Adipose tissue (tissue), 3 donors: ENCODE measurements around the gene CEP164. TPM values are rescaled to one million over a fixed set of nuclear protein-coding genes. Genes with fewer than 3 reads are reported as not detected.
"Not testable (repeated sequence)": the region's sequence is repeated elsewhere in the genome, so short reads cannot be mapped to it uniquely, and the experiment has no call there.

Source experiments
- H3K27ac ChIP-seq: one replicate; pipeline ENCODE4 v1.5.1; 2013; ENCODE audit warnings: low read depth, low read length
- WGBS, 3 donors: extraction: QIAGEN DNeasy Blood & Tissue Kit; methylation state at CpG; one replicate each; pipeline ENCODE4 v1.1.7; 2013; 5-methylcytosine and 5-hydroxymethylcytosine counted together
- polyA plus RNA-seq, 3 donors: library from polyadenylated mRNA; stranded (reverse); fragments of 200-250 nt; gene quantifications; one replicate each; pipeline ENCODE4 v1.2.3, GENCODE V29; 2013
- donor health status: healthy with polysubstance abuse.
- donor health status: Bipolar disorder and iron deficiency.
- donor health status: healthy.

CEP164 gene
- polyA plus RNA-seq, 3 donors, result 8.7 to 18.4 (median 9.2) TPM

- 94 to 98% (median 96%) methylated on average over 3 of the region's 3 CpGs for WGBS, 3 donors
Observed at GRCh38 chr11:117385471-117385870, 57.8 kb downstream of the CEP164 start.

GRCh38 chr11:117385906-117386305 is 58.3 kb downstream of the CEP164 start:
- 95 to 97% (median 95%) methylated on average over 9 of the region's 9 CpGs for WGBS, 3 donors
- H3K27ac ChIP-seq, result no peak overlapping the region

More at GRCh38 chr11:117385471-117385870, 57.8 kb downstream of the CEP164 start:
- no peak overlapping the region for H3K27ac ChIP-seq

- WGBS, 3 donors, result 81 to 96% (median 92%) methylated on average over 3 of the region's 3 CpGs
- no peak overlapping the region for H3K27ac ChIP-seq
Observed at GRCh38 chr11:117387992-117388755, 60.5 kb downstream of the CEP164 start.

GRCh38 chr11:117390743-117391142 is 63.1 kb downstream of the CEP164 start:
- no peak overlapping the region for H3K27ac ChIP-seq
- WGBS, 3 donors, result 95 to 97% (median 96%) methylated on average over 8 of the region's 8 CpGs

GRCh38 chr11:117391181-117391580 is 63.5 kb downstream of the CEP164 start:
- WGBS, 3 donors, result 96 to 98% (median 96%) methylated on average over 8 of the region's 8 CpGs
- no peak overlapping the region for H3K27ac ChIP-seq

GRCh38 chr11:117392001-117392690 is 64.5 kb downstream of the CEP164 start:
- 90 to 92% (median 91%) methylated on average over 12 of the region's 12 CpGs for WGBS, 3 donors

GRCh38 chr11:117392979-117393378 is 65.3 kb downstream of the CEP164 start:
- H3K27ac ChIP-seq, result no peak overlapping the region
- 94 to 97% (median 96%) methylated on average over 8 of the region's 8 CpGs for WGBS, 3 donors

More at GRCh38 chr11:117392001-117392690, 64.5 kb downstream of the CEP164 start:
- no peak overlapping the region for H3K27ac ChIP-seq

- 93 to 95% (median 94%) methylated on average over 14 of the region's 14 CpGs for WGBS, 3 donors
- no peak overlapping the region for H3K27ac ChIP-seq
Observed at GRCh38 chr11:117394221-117394925, 66.7 kb downstream of the CEP164 start.

- 85 to 90% (median 87%) methylated on average over 4 of the region's 4 CpGs for WGBS, 3 donors
- H3K27ac ChIP-seq, result no peak overlapping the region
Observed at GRCh38 chr11:117395476-117395875, 67.8 kb downstream of the CEP164 start.

- WGBS, 3 donors, result 97 to 99% (median 98%) methylated on average over 8 of the region's 8 CpGs
- no peak overlapping the region for H3K27ac ChIP-seq
Observed at GRCh38 chr11:117396970-117397369, 69.3 kb downstream of the CEP164 start.

- 96 to 100% (median 100%) methylated on average over 2 of the region's 2 CpGs for WGBS, 3 donors
Observed at GRCh38 chr11:117398618-117399017, 71.0 kb downstream of the CEP164 start.

GRCh38 chr11:117399100-117399840 is 71.6 kb downstream of the CEP164 start:
- 95 to 97% (median 97%) methylated on average over 2 of the region's 2 CpGs for WGBS, 3 donors
- H3K27ac ChIP-seq, result not testable (repeated sequence)

More at GRCh38 chr11:117398618-117399017, 71.0 kb downstream of the CEP164 start:
- H3K27ac ChIP-seq, result not testable (repeated sequence)

GRCh38 chr11:117405898-117406297 is 78.2 kb downstream of the CEP164 start:
- 94 to 100% (median 96%) methylated on average over 2 of the region's 2 CpGs for WGBS, 3 donors

GRCh38 chr11:117407016-117407415 is 79.4 kb downstream of the CEP164 start:
- 94 to 98% (median 98%) methylated on average over 6 of the region's 6 CpGs for WGBS, 3 donors
- H3K27ac ChIP-seq, result no peak overlapping the region

More at GRCh38 chr11:117405898-117406297, 78.2 kb downstream of the CEP164 start:
- not testable (repeated sequence) for H3K27ac ChIP-seq

- WGBS, 3 donors, result 95 to 99% (median 98%) methylated on average over 3 of the region's 3 CpGs
- no peak overlapping the region for H3K27ac ChIP-seq
Observed at GRCh38 chr11:117408356-117408755, 80.7 kb downstream of the CEP164 start.

GRCh38 chr11:117409511-117409910 is 81.9 kb downstream of the CEP164 start:
- 91 to 94% (median 93%) methylated on average over 12 of the region's 12 CpGs for WGBS, 3 donors
- no peak overlapping the region for H3K27ac ChIP-seq

- WGBS, 3 donors, result 88 to 100% (median 94%) methylated on average over 1 of the region's 1 CpG
- no peak overlapping the region for H3K27ac ChIP-seq
Observed at GRCh38 chr11:117410238-117410637, 82.6 kb downstream of the CEP164 start.
